Nephron progenitor cell (in vitro differentiated cells): Measurements from ENCODE around the gene GDF7.

ENCODE experiments used
- DNase-seq: peaks from one replicate; pipeline ENCODE4 v3.0.0; 2021
- H3K27ac Mint-ChIP-seq: 2 replicates; pipeline ENCODE4 v1.8.0; 2021; ENCODE audit warnings: mild to moderate bottlenecking, moderate library complexity, mixed read lengths
- H3K27me3 Mint-ChIP-seq: 2 replicates; pipeline ENCODE4 v1.8.0; 2021; ENCODE audit warnings: mild to moderate bottlenecking, low read depth, mixed read lengths; ENCODE audit not compliant: poor library complexity
- H3K36me3 Mint-ChIP-seq: 2 replicates; pipeline ENCODE4 v1.8.0; 2021; ENCODE audit warnings: low read depth, mixed read lengths
- H3K4me1 Mint-ChIP-seq: 2 replicates; pipeline ENCODE4 v1.8.0; 2021; ENCODE audit warnings: mixed read lengths
- H3K4me3 Mint-ChIP-seq: 2 replicates; pipeline ENCODE4 v1.8.0; 2021; ENCODE audit warnings: mild to moderate bottlenecking, moderate library complexity, mixed read lengths
- H3K9me3 Mint-ChIP-seq: 2 replicates; pipeline ENCODE4 v1.8.0; 2021; ENCODE audit warnings: mild to moderate bottlenecking, moderate library complexity, mixed read lengths
- CTCF ChIP-seq: fragments of 200-600 bp; sonication (generic); IDR thresholded peaks from 2 replicates; pipeline ENCODE4 v1.5.0; 2021; ENCODE audit warnings: antibody characterized with exemption

The GDF7 gene

GRCh38 chr2:20684581-20685063 lies 17.7 kb downstream of the GDF7 start:
- no peak for TF ChIP-seq CTCF
- Mint-ChIP-seq H3K9me3 (peaks cover 4% of the 10 kb centered on the region), H3K36me3 (peaks cover 71% of the 10 kb centered on the region), H3K4me3 (no peak overlapping the region), H3K4me1 (no peaks in the 10 kb centered on the region), H3K27ac (no peak overlapping the region), H3K27me3 (peaks cover 2% of the 10 kb centered on the region)
- DNase-seq: no peak

- Mint-ChIP-seq H3K4me3 (no peak overlapping the region), H3K27ac (peak overlapping the region; percentile 77), H3K9me3 (peaks cover 4% of the 10 kb centered on the region), H3K4me1 (peaks cover 11% of the 10 kb centered on the region), H3K27me3 (peaks cover 2% of the 10 kb centered on the region), H3K36me3 (peaks cover 72% of the 10 kb centered on the region)
- no peak for DNase-seq
- TF ChIP-seq CTCF: no peak
These were observed 20.4 kb downstream of the GDF7 start for GRCh38 chr2:20687260-20687832.

- Mint-ChIP-seq H3K27ac (no peak overlapping the region), H3K27me3 (peaks cover 2% of the 10 kb centered on the region), H3K36me3 (peaks cover 49% of the 10 kb centered on the region), H3K9me3 (peaks cover 4% of the 10 kb centered on the region), H3K4me3 (no peak overlapping the region), H3K4me1 (peaks cover 11% of the 10 kb centered on the region)
- DNase-seq: no peak
- TF ChIP-seq CTCF: no peak
These were observed 22.7 kb downstream of the GDF7 start for GRCh38 chr2:20689428-20690264.

- Mint-ChIP-seq H3K4me3 (no peak overlapping the region), H3K27me3 (peaks cover 2% of the 10 kb centered on the region), H3K4me1 (peaks cover 11% of the 10 kb centered on the region), H3K36me3 (peaks cover 39% of the 10 kb centered on the region), H3K27ac (peak overlapping the region; percentile 27), H3K9me3 (peaks cover 4% of the 10 kb centered on the region)
- TF ChIP-seq CTCF: no peak
- DNase-seq: no peak
These were observed 24.3 kb downstream of the GDF7 start for GRCh38 chr2:20691076-20691734.

GRCh38 chr2:20692081-20692480 lies 25.1 kb downstream of the GDF7 start:
- Mint-ChIP-seq H3K4me1 (peaks cover 11% of the 10 kb centered on the region), H3K9me3 (peaks cover 4% of the 10 kb centered on the region), H3K4me3 (no peak overlapping the region), H3K36me3 (peaks cover 30% of the 10 kb centered on the region), H3K27me3 (no peaks in the 10 kb centered on the region), H3K27ac (peak overlapping the region; percentile 49)
- no peak for TF ChIP-seq CTCF
- DNase-seq: no peak
